GM18498 (cell line): ENCODE data around the gene CHTF18.

Source experiments
- ATAC-seq: cut with Tn5 transposase; IDR thresholded peaks from one replicate; pipeline ENCODE4 v1.9.1; 2021; ENCODE audit warnings: mild to moderate bottlenecking, moderate library complexity; ENCODE audit not compliant: unreplicated experiment

CHTF18 gene

DNA sequence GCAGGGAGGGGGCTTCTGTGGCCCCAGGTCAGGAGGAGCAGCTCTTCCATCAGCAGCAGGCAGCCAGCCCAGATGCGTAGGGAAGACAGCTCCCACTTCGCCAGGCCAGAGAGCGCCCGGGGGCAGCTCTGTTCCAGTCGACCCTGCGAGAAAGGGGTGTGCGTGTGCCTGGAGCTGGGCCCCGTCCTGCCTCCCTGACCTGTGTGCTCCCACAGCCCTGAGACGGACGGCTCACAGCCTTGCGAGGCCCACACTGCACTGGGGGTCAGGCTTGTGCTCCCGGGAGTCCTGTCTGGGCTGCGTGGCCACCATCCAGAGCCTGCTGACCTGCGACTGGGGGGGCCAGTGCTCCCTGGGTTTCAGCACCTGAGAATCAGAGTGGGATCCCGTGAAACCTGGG lies 28.4 kb upstream of the CHTF18 start:
- ATAC-seq, result no peak

DNA sequence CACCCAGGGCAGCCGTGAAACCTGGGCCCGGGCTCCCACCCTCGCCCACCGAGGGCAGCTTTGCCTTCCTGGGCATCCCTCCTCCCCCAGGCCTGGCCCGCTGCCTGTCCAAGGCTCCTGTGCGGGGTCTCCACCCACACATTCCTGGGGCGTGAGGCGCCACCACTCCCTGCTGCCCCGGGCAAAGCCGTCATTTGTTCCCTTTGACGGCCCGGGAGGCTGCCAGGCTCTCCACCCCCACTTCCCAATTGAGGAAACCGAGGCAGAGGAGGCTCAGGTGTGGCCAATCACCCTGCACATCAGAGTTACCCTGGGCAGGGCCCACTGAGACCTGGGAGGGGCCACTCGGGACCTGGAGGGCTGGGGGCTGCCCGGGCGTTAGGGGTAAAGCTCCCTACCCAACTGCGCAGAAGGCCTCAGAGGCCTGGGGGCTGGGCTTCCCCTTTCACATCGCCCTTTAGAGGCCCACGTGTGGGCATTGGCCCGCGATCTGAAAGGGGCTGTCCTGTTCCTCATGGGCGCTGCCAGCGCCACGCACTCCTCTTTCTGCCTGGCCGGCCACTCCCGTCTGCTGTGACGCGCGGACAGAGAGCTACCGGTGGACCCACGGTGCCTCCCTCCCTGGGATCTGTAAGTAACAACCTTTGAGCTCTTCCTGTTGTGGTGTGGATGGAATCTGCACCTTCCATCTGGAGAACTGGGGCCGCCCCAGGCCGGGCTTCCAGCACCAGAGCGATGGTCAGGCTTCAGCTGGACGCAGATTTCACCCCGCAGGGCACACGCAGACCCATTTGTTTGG lies 27.7 kb upstream of the CHTF18 start, which contains the start of gene MSLN:
TSS of gene MSLN (plus strand) at position 190 of the 799 bp plus-strand sequence. CDS start 1,947 bp downstream, outside the sequence.
- ATAC-seq, result no peak

DNA sequence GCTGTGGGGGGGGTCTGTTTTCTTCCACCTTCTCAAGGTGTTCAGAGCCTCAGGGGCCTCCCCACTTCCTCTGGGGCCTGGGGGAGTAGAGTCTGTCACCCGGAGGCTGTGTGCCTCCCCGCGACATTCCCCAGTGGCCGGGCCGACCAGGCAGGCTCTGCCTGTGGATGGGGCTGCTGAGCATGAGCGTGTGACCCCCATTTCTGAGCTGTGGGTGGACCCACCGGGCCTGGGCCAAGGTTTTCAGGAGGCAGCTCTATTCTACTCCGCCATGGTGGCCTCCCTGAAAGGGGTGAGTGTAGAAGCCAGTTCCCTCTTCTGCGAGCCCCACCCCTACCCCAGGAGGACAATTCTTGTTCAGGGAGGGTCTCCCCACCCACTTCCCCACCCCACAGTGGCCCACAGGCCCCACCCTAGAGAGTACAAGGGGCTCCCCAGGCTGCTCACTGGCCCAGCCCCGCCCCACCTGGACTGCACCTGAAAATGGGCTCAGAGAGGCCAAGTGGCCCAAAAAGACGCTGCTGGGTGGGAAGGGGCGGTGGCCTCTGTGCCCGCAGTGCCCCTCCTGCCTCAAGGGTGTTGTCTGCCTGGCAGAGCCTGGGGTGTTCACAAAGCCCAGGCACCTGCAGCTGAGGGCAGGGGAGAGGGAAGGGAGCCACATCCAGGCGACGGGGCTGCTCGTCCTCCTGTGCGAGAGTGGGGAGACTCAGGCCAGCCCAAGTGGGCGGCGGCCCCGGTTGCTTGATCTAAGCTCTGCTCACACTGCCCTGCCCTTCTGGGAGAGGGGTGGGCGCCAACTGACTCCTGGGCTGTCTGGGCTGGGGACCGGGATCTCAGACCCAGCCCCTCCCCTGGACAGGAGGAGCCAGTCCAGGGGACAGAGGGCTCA lies 26.6 kb upstream of the CHTF18 start:
- no peak for ATAC-seq

DNA sequence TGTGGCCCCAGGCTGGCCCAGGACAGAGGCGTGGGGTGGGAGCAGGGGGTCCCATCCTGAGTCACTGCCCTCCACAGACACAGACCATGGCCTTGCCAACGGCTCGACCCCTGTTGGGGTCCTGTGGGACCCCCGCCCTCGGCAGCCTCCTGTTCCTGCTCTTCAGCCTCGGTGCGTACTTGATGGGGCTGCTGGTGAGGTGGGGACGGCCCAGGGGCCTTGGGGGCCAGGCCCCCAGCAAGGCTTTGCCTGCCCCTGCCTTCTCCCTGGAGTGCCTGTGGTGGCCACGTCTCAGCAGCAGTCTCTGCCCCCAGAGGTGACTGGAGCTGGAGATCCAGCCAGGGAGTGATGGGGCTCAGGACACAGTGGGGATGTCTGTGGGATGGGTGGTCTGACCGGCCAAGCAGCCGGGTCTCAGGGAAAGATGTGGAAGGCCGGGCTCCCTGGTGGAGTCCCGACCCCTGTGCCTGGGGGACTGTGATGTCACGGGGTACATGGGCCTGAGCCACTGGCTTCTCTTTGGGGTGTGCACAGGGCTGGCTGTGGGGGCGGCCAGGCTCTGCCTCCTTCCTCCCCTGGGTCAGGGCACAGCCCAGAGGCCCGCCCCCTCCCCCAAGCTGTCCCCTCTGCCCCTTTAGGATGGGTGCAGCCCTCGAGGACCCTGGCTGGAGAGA lies 25.7 kb upstream of the CHTF18 start:
- no peak for ATAC-seq

DNA sequence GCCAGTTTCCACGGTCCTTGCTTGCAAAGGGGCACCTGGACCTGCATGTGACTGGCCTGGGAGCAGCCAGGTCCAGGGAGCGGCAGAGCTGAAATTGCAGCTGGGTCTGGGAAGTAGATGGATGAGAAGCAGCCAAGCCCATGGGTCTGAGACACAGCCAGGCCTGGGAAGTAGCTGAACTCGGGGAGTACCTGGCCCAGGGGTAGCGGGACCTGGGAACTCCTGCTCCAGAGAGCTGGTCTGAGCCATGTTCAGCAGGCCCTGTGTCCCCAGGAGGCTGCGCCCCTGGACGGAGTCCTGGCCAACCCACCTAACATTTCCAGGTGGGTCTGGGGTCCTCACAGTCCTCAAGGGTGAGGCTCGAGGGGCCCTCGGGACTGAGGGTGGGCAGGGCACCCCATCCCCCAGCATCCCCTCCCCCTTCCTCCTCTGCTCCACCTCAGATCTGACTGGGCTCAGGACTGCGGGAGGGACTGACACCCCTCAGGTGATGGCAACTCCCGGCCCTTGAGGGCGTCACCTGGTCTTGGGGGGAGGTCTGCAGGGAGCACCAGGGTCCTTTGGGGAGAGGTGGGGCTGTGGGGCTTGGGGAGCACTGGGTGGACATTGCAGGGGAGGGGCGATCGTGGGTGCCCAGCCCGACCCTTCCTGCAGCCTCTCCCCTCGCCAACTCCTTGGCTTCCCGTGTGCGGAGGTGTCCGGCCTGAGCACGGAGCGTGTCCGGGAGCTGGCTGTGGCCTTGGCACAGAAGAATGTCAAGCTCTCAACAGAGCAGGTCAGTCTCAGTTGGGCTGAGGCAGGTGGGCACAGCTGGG lies 24.8 kb upstream of the CHTF18 start:
- ATAC-seq, result no peak

DNA sequence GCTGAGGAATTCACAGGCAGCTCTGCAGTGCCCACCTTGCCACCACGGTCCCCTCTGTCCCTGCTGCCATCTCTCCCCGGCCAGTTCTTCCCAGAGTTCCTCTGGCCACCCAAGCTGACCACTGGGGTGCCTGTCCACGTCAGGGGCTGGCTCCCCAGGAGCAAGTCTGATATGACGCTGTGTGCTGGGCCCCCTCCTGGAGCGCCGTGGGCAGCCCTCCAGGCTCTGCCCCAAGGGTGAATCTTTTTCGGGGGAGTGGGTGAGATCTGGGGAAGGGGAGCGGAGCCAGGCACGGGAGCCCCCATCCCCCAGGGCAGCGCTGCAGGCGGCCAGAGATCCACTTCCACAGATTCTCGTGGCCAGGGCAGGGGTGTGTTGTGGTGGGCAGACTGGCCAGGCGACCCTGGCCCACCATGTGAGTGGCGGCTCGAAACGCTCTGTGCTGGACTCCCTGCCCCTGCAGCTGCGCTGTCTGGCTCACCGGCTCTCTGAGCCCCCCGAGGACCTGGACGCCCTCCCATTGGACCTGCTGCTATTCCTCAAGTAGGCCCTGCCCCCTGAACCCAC lies 24.2 kb upstream of the CHTF18 start:
- no peak for ATAC-seq

DNA sequence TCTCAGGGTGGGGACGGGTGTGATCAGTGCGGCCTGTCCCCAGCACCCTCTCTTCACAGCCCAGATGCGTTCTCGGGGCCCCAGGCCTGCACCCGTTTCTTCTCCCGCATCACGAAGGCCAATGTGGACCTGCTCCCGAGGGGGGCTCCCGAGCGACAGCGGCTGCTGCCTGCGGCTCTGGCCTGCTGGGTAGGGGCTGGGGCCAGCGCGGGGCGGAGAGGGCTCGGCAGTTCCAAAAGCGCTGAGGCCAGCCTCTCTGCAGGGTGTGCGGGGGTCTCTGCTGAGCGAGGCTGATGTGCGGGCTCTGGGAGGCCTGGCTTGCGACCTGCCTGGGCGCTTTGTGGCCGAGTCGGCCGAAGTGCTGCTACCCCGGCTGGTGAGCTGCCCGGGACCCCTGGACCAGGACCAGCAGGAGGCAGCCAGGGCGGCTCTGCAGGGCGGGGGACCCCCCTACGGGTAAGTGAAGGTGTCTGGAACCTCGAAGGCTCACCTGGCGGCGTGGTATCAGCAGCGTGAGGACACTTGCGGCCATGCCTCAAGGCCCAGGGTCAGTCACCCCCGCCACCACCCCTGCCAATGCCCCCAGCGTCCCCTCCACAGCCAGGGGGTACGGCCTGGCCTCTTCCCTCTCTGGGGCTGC lies 23.5 kb upstream of the CHTF18 start:
- ATAC-seq, result no peak

DNA sequence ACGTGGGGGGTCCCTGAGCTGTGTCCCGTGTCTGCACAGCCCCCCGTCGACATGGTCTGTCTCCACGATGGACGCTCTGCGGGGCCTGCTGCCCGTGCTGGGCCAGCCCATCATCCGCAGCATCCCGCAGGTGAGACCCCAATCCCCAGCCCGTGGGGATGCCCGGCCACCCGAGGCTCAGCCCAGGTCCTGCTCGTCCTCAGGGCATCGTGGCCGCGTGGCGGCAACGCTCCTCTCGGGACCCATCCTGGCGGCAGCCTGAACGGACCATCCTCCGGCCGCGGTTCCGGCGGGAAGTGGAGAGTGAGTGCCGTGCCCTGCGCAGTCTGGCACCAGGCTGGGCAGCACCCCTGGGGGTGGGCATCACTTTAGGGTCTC lies 22.9 kb upstream of the CHTF18 start:
- ATAC-seq, result no peak

DNA sequence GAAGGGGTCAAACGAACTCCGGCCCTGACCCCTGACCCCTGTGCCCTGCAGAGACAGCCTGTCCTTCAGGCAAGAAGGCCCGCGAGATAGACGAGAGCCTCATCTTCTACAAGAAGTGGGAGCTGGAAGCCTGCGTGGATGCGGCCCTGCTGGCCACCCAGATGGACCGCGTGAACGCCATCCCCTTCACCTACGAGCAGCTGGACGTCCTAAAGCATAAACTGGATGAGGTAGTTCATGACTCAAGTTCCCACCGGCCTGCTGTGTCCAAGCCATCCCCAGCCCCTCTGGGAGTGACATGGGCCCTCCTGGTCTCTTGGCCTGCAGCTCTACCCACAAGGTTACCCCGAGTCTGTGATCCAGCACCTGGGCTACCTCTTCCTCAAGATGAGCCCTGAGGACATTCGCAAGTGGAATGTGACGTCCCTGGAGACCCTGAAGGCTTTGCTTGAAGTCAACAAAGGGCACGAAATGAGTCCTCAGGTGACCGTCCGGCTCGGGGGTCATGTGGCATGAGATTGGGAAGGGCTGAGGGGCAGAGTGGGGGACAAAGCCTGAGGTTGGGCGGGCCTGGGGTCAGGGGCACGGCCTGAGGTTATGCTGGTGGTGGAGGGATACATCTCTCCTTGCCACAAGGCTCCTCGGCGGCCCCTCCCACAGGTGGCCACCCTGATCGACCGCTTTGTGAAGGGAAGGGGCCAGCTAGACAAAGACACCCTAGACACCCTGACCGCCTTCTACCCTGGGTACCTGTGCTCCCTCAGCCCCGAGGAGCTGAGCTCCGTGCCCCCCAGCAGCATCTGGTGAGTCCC lies 22.2 kb upstream of the CHTF18 start:
- ATAC-seq, result no peak

DNA sequence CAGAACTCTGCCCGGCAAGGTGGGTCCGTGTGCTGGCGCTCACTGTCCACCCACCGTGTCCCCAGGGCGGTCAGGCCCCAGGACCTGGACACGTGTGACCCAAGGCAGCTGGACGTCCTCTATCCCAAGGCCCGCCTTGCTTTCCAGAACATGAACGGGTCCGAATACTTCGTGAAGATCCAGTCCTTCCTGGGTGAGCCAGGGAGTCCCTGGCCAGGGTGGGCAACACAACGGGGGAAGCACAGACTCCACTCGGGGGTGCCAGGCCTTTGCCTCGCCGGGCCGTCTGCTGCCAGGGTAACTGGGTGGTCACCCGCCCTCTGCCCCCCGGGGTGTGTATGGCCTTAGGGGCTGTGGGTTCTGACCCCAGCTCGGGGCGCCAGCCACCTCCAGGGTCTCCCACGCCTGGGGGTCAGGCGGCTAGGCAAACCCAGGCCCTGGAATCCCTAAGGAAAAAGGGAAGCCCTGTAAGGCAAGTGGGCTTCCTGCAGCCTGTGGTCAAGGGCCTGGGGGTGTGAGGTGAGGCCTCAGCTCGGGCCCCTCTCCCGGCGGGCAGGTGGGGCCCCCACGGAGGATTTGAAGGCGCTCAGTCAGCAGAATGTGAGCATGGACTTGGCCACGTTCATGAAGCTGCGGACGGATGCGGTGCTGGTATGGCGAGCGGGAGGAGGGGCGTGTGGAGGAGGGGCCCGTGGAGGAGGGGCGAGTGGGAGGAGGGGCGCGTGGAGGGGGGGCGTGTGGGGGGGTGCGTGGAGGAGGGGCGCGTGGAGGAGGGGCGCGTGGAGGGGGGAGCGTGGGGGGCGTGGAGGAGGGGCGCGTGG lies 21.4 kb upstream of the CHTF18 start:
- no peak for ATAC-seq

DNA sequence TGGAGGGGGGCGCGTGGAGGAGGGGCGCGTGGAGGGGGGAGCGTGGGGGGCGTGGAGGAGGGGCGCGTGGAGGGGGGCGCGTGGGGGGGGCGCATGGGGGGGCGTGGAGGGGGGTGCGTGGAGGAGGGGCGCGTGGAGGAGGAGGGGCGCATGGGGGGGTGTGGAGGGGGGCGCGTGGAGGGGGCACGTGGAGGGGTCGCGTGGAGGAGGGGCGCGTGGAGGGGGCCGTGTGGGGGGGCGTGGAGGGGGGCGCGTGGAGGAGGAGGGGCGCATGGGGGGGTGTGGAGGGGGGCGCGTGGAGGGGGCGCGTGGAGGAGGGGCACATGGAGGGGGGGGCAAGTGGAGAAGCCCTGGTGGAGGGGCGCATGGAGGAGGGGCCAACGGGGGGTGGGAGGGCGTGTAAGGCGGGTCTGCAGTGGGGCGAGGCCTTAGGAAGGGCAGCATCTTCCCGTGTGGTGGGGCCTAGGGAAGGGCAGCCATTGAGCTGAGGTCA lies 20.6 kb upstream of the CHTF18 start:
- no peak for ATAC-seq

DNA sequence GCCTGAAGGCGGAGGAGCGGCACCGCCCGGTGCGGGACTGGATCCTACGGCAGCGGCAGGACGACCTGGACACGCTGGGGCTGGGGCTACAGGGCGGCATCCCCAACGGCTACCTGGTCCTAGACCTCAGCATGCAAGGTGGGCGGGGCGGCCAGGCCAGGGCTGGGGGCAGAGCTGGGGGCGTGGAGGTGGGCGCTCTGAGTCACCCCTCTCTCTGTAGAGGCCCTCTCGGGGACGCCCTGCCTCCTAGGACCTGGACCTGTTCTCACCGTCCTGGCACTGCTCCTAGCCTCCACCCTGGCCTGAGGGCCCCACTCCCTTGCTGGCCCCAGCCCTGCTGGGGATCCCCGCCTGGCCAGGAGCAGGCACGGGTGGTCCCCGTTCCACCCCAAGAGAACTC lies 20.0 kb upstream of the CHTF18 start:
- no peak for ATAC-seq

DNA sequence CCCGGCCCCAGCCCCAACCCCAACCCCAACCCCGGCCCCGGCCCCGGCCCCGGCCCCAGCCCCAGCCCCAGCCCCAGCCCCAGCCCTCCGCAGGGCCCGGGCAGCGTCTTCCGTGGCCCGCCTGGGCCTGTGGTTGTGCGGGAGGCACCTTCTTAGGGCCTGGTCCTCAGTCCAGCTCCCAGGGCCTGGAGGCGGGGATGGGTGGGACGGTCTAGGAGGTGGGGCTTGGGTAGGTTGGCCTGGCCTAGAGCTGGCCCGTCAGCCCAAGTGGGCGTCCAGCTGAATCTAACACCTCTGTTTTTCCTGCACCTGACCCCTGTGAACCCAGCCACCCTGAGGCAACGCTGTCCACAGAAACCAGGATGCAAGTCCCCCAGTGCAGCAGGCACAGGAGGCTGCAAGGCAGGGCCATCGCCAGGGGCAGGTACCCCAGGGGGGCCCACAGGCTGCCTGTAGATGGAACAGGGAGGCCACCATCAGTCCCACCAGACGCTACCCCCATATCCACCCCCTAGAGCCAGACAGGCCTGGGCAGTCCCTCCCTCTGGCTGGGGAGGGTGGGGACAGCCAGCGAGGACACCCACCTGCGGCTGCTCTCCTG lies 19.1 kb upstream of the CHTF18 start:
- ATAC-seq, result no peak

DNA sequence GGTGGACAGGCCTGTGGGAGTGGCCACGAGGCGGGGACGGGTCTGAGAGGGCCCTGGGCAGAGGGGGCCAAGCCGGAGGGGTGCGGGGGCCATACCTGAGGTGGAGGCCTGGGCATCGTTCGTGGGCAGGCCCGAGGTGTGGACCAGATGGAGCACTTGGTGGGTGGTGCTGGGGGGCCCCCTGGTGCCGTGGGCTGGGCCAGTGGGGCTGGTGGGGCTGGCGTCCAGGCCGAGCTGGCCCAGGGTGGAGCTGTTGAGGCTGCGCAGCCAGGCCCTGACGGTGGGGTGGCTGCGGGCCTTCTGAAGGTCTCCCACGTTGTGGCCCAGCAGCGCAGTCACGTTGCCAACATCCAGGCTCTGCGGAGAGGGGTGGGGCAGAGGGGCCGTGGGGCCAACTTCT lies 18.5 kb upstream of the CHTF18 start:
- no peak for ATAC-seq

DNA sequence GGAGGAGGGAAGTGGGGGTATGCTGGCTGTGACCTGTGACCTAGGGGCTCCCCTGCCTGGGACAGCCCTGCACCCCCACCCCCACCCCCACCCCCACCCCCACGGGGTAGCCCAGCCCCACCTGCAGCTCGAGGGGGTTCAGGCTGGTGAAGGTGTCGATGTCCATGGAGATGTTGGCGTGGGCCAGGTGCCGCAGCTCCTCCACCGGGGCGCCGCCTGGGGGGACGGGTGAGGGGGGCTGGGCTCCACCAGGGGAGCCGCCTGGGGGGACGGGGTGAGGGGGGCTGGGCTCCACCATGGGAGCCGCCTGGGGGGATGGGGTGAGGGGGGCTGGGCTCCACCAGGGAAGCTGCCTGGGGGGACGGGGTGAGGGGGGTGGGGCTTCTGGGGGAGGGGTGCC lies 18.0 kb upstream of the CHTF18 start:
- ATAC-seq, result no peak

DNA sequence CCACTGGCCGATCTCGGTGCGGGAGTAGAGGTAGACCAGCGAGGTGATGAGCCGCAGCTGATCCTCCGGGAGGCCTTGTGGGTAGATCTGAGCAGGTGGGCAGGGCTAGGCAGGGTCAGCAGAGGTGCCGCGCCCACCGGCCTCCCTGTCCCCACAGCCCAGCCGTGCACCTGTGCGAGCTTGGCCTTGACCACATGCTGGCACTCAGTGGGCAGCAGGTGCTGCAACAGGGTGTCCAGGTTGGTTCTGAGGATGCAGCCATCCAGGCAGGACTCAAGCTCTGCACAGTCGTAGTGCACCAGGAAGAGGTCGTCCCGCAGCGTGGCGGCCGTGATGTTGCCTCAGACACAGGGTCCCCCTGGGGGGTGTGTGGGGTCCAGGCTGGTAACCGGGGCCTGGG lies 15.5 kb upstream of the CHTF18 start:
- ATAC-seq, result no peak
